Cerebellar cortex (tissue), 1 donor: Measurements from ENCODE around the gene CDH6.
"Not testable (repeated sequence)": the region's sequence is repeated elsewhere in the genome, so short reads cannot be mapped to it uniquely, and the experiment has no call there.

Source experiments
- DNase-seq: peaks from one replicate; pipeline ENCODE4 v3.0.0-alpha.2; 2015; ENCODE audit warnings: low spot score

Gene CDH6

DNA sequence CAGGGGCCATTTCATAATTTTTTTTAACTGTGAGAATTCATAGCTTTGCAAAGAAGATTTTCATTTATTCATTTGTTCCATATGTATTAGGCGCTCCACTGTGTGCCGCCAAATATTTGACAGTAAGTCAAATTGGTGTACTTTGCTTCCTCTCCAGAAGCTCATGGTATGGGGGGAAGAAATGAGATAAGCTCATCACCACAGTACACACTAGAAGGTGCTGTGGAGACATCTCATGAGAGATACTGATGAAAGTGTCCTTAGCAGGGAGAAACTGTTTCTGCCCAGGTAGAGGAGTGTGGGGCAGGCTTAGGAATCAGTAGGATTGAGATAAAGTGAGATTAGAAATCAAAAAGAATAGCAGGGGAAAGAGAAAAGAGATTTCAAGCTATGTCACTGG, 136.2 kb downstream of the CDH6 start:
- DNase-seq = no peak

DNA sequence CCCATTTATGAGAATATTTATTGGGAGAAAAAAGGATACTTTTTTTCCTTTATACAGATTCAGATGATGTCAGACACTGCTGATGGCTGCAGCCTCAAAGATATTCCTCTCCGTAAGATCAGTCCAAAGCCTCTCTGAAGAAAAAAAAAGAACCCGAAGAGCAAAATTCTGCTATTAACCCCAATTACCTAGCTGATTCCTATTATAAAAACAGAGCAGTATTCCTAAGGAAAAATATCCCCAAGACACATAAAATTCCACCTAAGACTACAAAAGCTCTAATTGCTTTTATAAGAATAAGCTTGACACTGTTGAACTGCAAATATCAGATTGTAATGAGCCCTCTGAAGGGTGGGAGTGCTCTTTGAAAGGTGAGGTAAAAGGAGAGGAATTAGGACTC, 138.7 kb downstream of the CDH6 start:
- no peak for DNase-seq

DNA sequence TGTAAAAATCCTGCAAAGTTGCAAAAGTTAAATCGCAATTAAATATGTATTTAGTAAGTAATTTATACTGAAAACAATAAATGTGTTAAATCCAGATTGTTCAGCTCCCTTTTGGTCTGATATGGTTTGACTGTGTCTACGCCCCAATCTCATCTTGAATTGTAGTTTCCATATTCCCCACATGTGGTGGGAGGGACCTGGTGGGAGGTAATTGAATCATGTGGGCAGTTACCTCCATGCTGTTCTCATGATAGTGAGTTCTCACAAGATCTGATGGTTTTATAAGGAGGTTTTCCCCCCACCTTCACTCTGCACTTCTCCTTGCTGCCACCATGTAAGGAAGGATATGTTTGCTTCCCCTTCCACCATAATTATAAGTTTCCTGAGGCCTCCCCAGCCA, 140.0 kb downstream of the CDH6 start:
- no peak for DNase-seq

DNA sequence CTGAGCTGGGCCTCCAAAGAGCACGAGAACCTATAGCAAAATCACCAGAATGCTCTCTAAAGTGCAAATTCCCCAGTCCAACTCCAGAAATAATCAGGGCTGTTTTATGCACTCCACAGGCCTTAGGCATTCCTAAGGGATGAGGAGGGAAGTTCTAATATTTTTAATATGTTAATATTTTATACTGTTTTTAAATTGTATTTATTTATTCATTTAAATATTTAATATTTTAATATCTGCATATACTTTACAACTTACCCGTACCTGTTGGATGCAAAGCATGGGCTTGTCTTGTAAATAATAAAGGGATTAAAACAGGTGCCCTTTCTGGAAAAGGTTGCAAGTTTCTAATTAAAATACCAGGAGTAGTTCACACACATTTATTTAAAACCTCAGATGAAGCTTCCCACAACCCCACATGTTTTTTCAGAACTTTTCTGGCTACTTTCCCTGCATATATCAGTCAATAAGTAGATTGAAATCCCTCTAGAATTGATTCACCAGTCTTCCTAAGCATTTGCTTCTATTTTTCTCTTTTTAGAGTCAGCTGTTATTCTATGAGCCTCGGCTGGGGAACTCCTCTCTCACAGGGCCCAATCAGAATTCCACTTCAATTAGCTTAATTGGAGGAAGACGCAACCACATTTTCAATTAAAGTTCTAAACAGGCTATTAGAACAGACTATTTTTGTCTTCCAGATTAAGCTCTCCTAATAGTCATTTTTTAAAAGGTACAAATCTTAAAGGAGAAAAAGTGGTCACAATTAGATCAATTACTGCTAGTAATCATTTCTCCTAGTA, 140.8 kb downstream of the CDH6 start:
- no peak for DNase-seq

GRCh38 chr5:31335456-31335855, 142.0 kb downstream of the CDH6 start:
- DNase-seq = no peak

GRCh38 chr5:31343946-31344345, 150.5 kb downstream of the CDH6 start:
- no peak for DNase-seq

- DNase-seq = no peak
Measured at GRCh38 chr5:31346896-31347551, 153.5 kb downstream of the CDH6 start.

GRCh38 chr5:31347552-31347905, 154.0 kb downstream of the CDH6 start:
- no peak for DNase-seq

DNA sequence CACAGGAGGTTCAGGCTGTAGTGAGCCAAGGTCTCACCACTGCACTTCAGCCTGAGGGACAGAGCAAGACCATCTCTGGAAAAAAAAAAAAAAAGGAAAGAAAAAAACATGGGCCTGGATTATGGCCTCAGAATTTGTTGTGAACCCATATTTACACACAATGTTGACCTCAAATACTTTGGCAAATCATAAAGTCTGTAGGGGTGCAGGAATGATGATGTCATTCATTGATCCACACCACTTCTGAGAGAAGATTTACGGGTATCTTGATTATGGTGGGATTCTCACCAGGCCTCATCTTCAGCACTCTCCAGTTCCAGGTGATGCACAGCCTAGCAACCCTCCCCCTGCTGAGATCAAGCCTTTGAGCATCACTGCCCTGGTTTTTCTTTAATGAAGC, 156.9 kb downstream of the CDH6 start:
- DNase-seq = no peak

GRCh38 chr5:31355337-31355736, 161.9 kb downstream of the CDH6 start:
- DNase-seq = no peak

- DNase-seq = no peak
Measured at GRCh38 chr5:31357038-31357437, 163.6 kb downstream of the CDH6 start.

GRCh38 chr5:31359839-31360238, 166.4 kb downstream of the CDH6 start:
- DNase-seq = no peak

DNA sequence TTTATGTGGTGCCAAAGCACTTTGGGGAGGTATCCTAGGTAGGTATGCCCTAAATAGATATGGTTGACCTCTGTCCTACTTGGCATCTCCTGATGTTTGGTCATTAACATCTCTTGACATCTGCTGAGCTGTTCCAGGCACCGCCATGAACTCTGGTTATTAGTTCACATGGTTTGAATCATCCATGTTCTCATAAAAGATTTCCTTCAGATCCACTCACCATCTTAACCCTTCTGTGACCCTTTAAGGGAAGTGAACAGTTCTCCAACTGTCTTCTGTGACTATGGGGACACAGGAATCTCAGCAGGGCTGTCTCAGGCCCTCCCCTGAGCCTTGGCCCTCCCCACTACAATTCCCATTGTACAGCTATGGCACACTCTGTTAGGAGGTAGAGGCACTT, 167.7 kb downstream of the CDH6 start:
- DNase-seq = no peak

- DNase-seq = not testable (repeated sequence)
Measured at GRCh38 chr5:31361704-31362528, 168.4 kb downstream of the CDH6 start.

- no peak for DNase-seq
Measured at GRCh38 chr5:31362529-31362900, 169.0 kb downstream of the CDH6 start.

- no peak for DNase-seq
Measured at GRCh38 chr5:31362931-31363568, 169.6 kb downstream of the CDH6 start.

DNA sequence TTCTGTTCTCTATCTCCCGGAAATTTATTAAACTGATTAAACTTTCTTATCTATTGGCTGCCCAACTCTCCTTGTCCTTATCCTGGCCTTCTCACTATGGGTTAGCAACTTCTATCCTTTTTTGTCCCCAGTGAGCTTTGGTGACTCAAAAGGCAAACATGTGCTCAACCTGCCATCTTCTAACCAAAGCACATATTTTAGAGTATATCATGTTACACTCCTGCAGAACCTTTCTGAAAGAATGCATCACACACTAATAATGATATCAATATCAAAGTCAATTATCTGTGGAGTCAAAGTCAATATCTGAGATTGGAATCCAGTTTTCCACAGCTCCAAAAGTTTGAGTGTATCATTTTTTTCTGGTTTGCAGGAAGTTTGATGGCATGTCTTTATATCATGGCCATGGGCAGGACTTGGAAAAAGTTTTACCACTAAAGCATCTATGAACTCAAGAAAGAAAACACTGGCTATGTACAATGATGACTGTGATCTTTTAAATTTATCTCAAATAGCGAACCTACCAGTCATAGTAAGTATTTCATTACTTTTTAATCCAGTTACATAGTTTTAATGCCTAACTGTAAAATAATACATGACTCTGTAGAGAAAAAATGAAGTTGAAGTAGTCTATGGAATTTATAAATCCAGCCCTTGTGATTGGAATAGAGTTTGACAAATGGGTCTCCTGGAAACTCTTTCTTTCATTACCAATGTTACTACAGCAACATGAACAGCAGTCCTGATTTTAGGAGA, 171.6 kb downstream of the CDH6 start:
- no peak for DNase-seq

- DNase-seq = no peak
Measured at GRCh38 chr5:31365776-31366175, 172.3 kb downstream of the CDH6 start.

- DNase-seq = no peak
Measured at GRCh38 chr5:31366941-31367340, 173.5 kb downstream of the CDH6 start.

- no peak for DNase-seq
Measured at GRCh38 chr5:31372124-31372523, 178.6 kb downstream of the CDH6 start.

DNA sequence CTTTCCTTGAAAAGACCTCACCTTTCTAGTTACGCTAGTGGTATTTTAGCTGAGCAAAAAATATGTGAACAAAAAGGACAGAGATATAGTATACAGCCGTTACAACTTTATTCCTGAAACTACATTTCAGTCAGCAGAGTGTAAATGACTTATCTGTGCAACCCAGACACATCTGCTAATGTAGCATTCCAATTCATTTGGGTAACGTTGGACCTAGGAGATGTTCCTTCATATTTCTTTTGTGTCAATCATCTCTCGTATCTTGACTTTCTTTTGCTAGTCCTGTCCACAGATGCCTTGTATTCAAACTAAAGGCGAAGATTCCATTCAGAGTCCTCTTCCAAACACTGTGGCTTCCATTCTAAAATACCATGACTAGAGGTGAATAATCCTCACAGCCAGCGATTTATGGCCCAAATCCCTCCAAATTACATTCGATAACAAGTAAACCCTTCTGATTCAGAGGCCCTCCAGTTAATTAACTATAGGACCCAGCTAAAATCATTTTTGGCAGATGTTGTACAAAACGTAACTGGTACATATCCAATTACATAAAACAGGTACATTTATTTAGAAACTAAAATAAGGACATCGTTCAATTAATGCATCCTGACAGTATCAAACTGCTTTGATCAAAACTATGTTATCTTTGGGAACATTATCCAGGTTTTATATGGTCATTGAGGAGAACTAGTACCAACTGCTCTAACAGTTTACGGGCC, 182.7 kb downstream of the CDH6 start:
- DNase-seq = no peak
